Keratinocyte (primary cell): ENCODE measurements around the gene CEP152. TPM values are rescaled to one million over a fixed set of nuclear protein-coding genes. Genes with fewer than 3 reads are reported as not detected.

ENCODE experiments used
- DNase-seq: peaks from one replicate; pipeline ENCODE4 v3.0.0-alpha.2; 2011; ENCODE audit warnings: low read depth, missing footprints, low spot score
- FAIRE-seq: peaks from 2 replicates; lab custom pipeline; 2011; peaks lifted over from hg19 to GRCh38; lab: Jason Lieb, UNC
- H2AFZ ChIP-seq: 2 replicates; pipeline ENCODE4 v1.6.0; 2012; ENCODE audit warnings: low read length, control low read depth, inconsistent platforms; ENCODE audit not compliant: control insufficient read depth
- H3K27ac ChIP-seq: 2 replicates; pipeline ENCODE4 v1.5.1; 2011; ENCODE audit warnings: low read length; ENCODE audit not compliant: control insufficient read depth, insufficient read depth
- H3K27me3 ChIP-seq: 3 replicates; pipeline ENCODE4 v1.6.0; 2011; ENCODE audit warnings: low read length; ENCODE audit not compliant: control insufficient read depth, insufficient read depth; ENCODE audit errors: extremely low read depth
- H3K36me3 ChIP-seq, 2 experiments: 2 replicates in 1 of 2; 3 replicates in 1 of 2; pipeline ENCODE4 v1.5.1; 2011; ENCODE audit warnings: low read length in 2 of 2, mild to moderate bottlenecking in 1 of 2; ENCODE audit not compliant: control insufficient read depth in 2 of 2, insufficient read depth in 2 of 2; ENCODE audit errors: extremely low read depth in 1 of 2
- H3K4me1 ChIP-seq: 3 replicates; pipeline ENCODE4 v1.5.1; 2011; ENCODE audit warnings: low read length; ENCODE audit not compliant: control insufficient read depth, insufficient read depth; ENCODE audit errors: extremely low read depth
- H3K4me2 ChIP-seq: 3 replicates; pipeline ENCODE4 v1.6.0; 2011; ENCODE audit warnings: low read depth, low read length; ENCODE audit not compliant: control insufficient read depth, insufficient read depth; ENCODE audit errors: extremely low read depth
- H3K4me3 ChIP-seq, 3 experiments: fragments of 200-600 bp in 1 of 3; sonication (generic) in 1 of 3; 2 replicates in 2 of 3; 3 replicates in 1 of 3; pipeline ENCODE4 v1.5.1; 2011 to 2016; ENCODE audit warnings: low read length in 3 of 3, mild to moderate bottlenecking in 3 of 3, control low read depth in 2 of 3, inconsistent platforms in 1 of 3, low read depth in 1 of 3, mixed read lengths in 1 of 3, mixed run types in 1 of 3, moderate library complexity in 1 of 3; ENCODE audit not compliant: control insufficient read depth in 2 of 3, insufficient read depth in 2 of 3; ENCODE audit errors: extremely low read depth in 1 of 3
- H3K79me2 ChIP-seq: 2 replicates; pipeline ENCODE4 v1.6.0; 2012; ENCODE audit warnings: low read length; ENCODE audit not compliant: control insufficient read depth, insufficient read depth
- H3K9ac ChIP-seq: 3 replicates; pipeline ENCODE4 v1.6.0; 2011; ENCODE audit warnings: low read length; ENCODE audit not compliant: control insufficient read depth, insufficient read depth; ENCODE audit errors: extremely low read depth
- H3K9me1 ChIP-seq: 3 replicates; pipeline ENCODE4 v1.6.0; 2011; ENCODE audit warnings: low read length; ENCODE audit not compliant: control insufficient read depth, insufficient read depth; ENCODE audit errors: extremely low read depth
- H3K9me3 ChIP-seq: 2 replicates; pipeline ENCODE4 v1.5.1; 2012; ENCODE audit warnings: low read depth, low read length; ENCODE audit not compliant: control insufficient read depth
- H4K20me1 ChIP-seq: 3 replicates; pipeline ENCODE4 v1.6.0; 2011; ENCODE audit warnings: low read length; ENCODE audit not compliant: control insufficient read depth, insufficient read depth; ENCODE audit errors: extremely low read depth
- CTCF ChIP-seq, 3 experiments: IDR thresholded peaks in 1 of 3; conservative IDR thresholded peaks in 1 of 3; optimal IDR thresholded peaks in 1 of 3; 2 replicates in 2 of 3; 3 replicates in 1 of 3; pipeline versions ENCODE3 to v1.5.1; 2011; ENCODE audit warnings: low read length in 3 of 3, mild to moderate bottlenecking in 3 of 3, moderate library complexity in 2 of 3, control low read depth in 1 of 3, inconsistent platforms in 1 of 3; ENCODE audit not compliant: insufficient read depth in 2 of 3; ENCODE audit errors: extremely low read depth in 1 of 3
- EZH2 ChIP-seq: IDR thresholded peaks from one replicate; pipeline ENCODE4 v1.6.1; 2012; ENCODE audit warnings: inconsistent platforms, mild to moderate bottlenecking, low read length, moderate library complexity
- dilution Hi-C: fragments of 300-500 bp; cut with MboI; formaldehyde crosslinking; loops from one replicate; pipeline ENCODE4 v1.7.0; 2020; ENCODE audit warnings: low sequenced_read_pairs; ENCODE audit not compliant: extremely low pct_ligation_motif_present
- polyA plus RNA-seq, 5 experiments: library from polyadenylated mRNA; depleted of rRNA in 3 of 5; stranded (reverse) in 3 of 5; stranded (forward) in 1 of 5; unstranded in 1 of 5; fragments of >200 nt; gene quantifications; 1 replicate in 1 of 5; 2 replicates in 3 of 5; 3 replicates in 1 of 5; pipeline versions ENCODE4 v1.2.1 to v1.2.3, GENCODE V29; 2011 to 2012; ENCODE audit warnings: missing spikeins in 2 of 5, low read depth in 1 of 5, low replicate concordance in 1 of 5

Gene CEP152
- polyA plus RNA-seq, 1 donor (not counting 4 experiments of a cell fraction or from before 2014, with no cell fraction given) = 4.0 TPM

- no peak for TF ChIP-seq CTCF (optimal IDR thresholded peaks at IDR 0.05 in 1 of 3, IDR thresholded peaks at IDR 0.05 in 1 of 3, conservative IDR thresholded peaks at IDR 0.05 in 1 of 3; ENCODE audit: extremely low read depth in 1 of 3, insufficient read depth in 2 of 3, low read length in 3 of 3)
- no peak for TF ChIP-seq EZH2
- no peak for DNase-seq
- H2AFZ ChIP-seq = no peak overlapping the region
- no peak overlapping the region for H3K27ac ChIP-seq
- no peaks in the 10 kb centered on the region for H3K9me3 ChIP-seq
- peaks cover 4% of the 10 kb centered on the region for H3K4me1 ChIP-seq
- no peaks in the 10 kb centered on the region for H3K79me2 ChIP-seq
- H3K4me3 ChIP-seq = no peak overlapping the region
- H4K20me1 ChIP-seq = no peaks in the 10 kb centered on the region
- dilution Hi-C loops = no loop called here
- no peaks in the 10 kb centered on the region for H3K9me1 ChIP-seq
- H3K4me2 ChIP-seq = no peak overlapping the region
- no peaks in the 10 kb centered on the region for H3K36me3 ChIP-seq
- no peak overlapping the region for H3K9ac ChIP-seq
- H3K27me3 ChIP-seq = no peaks in the 10 kb centered on the region
- no peak for FAIRE-seq
These were observed 41.1 kb upstream of the CEP152 start for GRCh38 chr15:48851956-48852355.

GRCh38 chr15:48850648-48851047, 39.8 kb upstream of the CEP152 start:
- dilution Hi-C loops = no loop called here
- H3K79me2 ChIP-seq = no peaks in the 10 kb centered on the region
- no peaks in the 10 kb centered on the region for H3K9me1 ChIP-seq
- no peaks in the 10 kb centered on the region for H3K9me3 ChIP-seq
- no peak overlapping the region for H3K4me2 ChIP-seq
- TF ChIP-seq EZH2 (no peak), CTCF (optimal IDR thresholded peaks at IDR 0.05 in 1 of 3, IDR thresholded peaks at IDR 0.05 in 1 of 3, conservative IDR thresholded peaks at IDR 0.05 in 1 of 3; ENCODE audit: extremely low read depth in 1 of 3, insufficient read depth in 2 of 3, low read length in 3 of 3) (no peak)
- H4K20me1 ChIP-seq = no peaks in the 10 kb centered on the region
- no peak for DNase-seq
- no peaks in the 10 kb centered on the region for H3K27me3 ChIP-seq
- no peaks in the 10 kb centered on the region for H3K4me1 ChIP-seq
- FAIRE-seq = no peak
- H3K36me3 ChIP-seq = no peaks in the 10 kb centered on the region
- H3K4me3 ChIP-seq = no peak overlapping the region
- no peak overlapping the region for H3K9ac ChIP-seq
- no peak overlapping the region for H3K27ac ChIP-seq
- no peak overlapping the region for H2AFZ ChIP-seq
